HG03097 (cell line): Measurements from ENCODE around the gene CPED1.
"Not testable (repeated sequence)": the region's sequence is repeated elsewhere in the genome, so short reads cannot be mapped to it uniquely, and the experiment has no call there.

Experiments used
- ATAC-seq: cut with Tn5 transposase; IDR thresholded peaks from one replicate; pipeline ENCODE4 v1.9.1; 2021; ENCODE audit not compliant: unreplicated experiment, low FRiP score

CPED1 gene

GRCh38 chr7:121119047-121119446 is 130.5 kb downstream of the CPED1 start:
- ATAC-seq, result no peak

- no peak for ATAC-seq
These were observed 134.5 kb downstream of the CPED1 start for GRCh38 chr7:121123032-121123431.

GRCh38 chr7:121125454-121125853 is 136.9 kb downstream of the CPED1 start:
- ATAC-seq, result not testable (repeated sequence)

GRCh38 chr7:121126201-121126600 is 137.7 kb downstream of the CPED1 start:
- no peak for ATAC-seq

- no peak for ATAC-seq
These were observed 138.5 kb downstream of the CPED1 start for GRCh38 chr7:121126801-121127534.

- no peak for ATAC-seq
These were observed 144.4 kb downstream of the CPED1 start for GRCh38 chr7:121132940-121133339.

- ATAC-seq, result no peak
These were observed 144.9 kb downstream of the CPED1 start for GRCh38 chr7:121133444-121133843.

GRCh38 chr7:121137580-121137979 is 149.1 kb downstream of the CPED1 start:
- no peak for ATAC-seq

- ATAC-seq, result peak; percentile 100
These were observed 149.9 kb downstream of the CPED1 start for GRCh38 chr7:121138262-121138933.

GRCh38 chr7:121139427-121139826 is 150.9 kb downstream of the CPED1 start:
- ATAC-seq, result no peak

- ATAC-seq, result no peak
These were observed 152.3 kb downstream of the CPED1 start for GRCh38 chr7:121140790-121141189.

- ATAC-seq, result no peak
These were observed 163.3 kb downstream of the CPED1 start for GRCh38 chr7:121151774-121152221.

GRCh38 chr7:121153411-121153810 is 164.9 kb downstream of the CPED1 start:
- no peak for ATAC-seq

GRCh38 chr7:121153995-121154394 is 165.5 kb downstream of the CPED1 start:
- ATAC-seq, result no peak

GRCh38 chr7:121156825-121157224 is 168.3 kb downstream of the CPED1 start:
- no peak for ATAC-seq

- ATAC-seq, result no peak
These were observed 168.8 kb downstream of the CPED1 start for GRCh38 chr7:121157341-121157751.

- ATAC-seq, result no peak
These were observed 169.5 kb downstream of the CPED1 start for GRCh38 chr7:121157885-121158590.

GRCh38 chr7:121158665-121159064 is 170.2 kb downstream of the CPED1 start:
- no peak for ATAC-seq

GRCh38 chr7:121159553-121159952 is 171.0 kb downstream of the CPED1 start:
- no peak for ATAC-seq

GRCh38 chr7:121160150-121161008 is 171.9 kb downstream of the CPED1 start:
- no peak for ATAC-seq

- ATAC-seq, result no peak
These were observed 175.2 kb downstream of the CPED1 start for GRCh38 chr7:121163699-121164098.
